ENCODE results near the gene ENTPD2.

The ENTPD2 gene

DNA sequence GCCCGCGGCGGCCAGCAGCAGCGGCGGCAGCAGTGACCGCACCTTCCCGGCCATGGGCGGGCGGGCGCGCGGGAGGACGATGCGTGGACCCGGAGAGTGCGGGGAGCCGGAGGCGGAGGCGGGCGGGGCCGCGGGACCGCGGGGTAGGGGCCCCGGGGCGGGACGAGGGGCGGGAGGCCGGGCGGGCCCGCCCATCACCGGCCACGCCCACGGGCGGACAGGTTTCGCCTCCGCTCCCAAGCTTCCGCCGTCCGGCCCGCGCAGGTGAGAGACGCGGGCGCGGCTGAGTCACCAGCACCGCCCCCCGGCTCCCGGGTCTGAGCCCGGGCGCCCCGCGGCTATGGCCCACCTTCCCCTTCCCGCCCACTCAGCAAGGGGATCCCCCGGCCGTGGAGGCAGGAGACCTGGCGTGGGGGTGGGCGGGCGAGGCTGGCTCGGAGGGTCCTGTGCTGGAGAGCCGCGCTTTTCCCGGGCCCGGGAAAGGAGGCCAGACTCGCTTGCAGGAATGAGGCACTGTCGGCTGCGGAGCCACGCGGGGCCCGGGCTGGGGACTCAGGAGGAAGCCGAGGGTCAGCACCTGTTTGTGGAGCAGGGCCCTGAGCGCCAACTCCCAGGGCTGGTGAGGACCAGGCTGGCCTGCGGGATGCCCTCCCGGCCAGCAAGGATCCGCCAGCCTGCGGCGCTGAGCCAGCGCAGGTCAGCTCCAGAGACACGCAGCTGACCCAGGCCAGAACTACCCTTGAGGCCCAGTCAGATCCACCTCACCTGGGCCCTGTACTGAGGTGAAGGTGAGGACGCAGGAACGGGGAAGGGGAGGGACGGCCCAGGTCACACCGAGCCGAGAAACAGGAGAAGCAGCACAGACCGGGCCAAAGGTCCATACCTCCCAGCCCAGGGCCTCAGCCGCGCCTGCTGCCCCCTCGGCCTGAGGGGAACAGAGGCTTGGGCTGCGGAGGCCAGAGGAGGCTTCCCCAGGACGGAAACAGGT lies at the start of gene ENTPD2:
Gene ENTPD2, minus strand, starts transcription at position 118 of the 988 bp plus-strand sequence. Its CDS starts 64 bp downstream, at position 54.
- DNase-seq, result no peak

DNA sequence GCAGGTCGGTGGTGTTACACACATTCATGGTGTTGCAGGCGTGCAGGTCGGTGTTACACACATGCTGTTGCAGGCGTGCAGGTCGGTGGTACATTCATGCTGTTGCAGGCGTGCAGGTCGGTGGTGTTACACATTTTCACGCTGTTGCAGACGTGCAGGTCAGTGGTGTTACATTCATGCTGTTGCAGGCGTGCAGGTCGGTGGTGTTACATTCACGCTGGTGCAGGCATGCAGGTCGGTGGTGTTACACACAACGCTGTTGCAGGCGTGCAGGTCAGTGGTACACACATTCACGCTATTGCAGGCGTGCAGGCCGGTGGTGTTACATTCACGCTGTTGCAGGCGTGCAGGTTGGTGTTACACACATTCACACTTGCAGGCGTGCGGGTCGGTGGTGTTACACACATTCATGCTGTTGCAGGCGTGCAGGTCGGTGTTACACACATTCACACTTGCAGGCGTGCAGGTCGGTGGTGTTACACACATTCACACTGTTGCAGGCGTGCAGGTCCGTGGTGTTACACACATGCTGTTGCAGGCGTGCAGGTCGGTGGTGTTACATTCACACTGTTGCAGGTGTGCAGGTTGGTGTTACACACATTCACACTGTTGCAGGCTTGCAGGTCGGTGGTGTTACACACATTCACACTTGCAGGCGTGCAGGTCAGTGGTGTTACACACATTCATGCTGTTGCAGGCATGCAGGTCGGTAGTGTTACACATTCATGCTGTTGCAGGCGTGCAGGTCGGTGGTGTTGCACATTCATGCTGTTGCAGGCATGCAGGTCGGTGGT lies 49.5 kb upstream of the ENTPD2 start:
- no peak for DNase-seq

DNA sequence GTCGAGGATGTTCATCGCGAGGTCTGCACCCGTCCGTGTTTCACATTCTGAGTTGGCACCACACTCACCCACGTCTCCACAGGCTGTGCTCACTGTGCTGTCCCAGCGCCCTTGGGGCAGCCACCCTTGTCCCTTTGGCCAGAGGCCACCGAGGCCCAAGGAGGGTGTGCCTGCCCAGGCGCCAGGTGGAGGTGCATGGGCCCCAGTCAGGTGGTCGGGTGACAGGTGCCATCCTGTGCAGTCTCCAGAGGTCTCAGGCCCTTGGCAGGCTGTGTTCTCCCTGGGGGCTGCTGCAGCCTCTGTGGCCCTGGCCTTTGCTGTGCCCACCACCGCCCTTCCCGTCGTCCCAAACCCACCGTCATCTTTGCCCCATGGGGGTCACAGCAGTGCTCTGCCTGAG lies 45.4 kb upstream of the ENTPD2 start:
- no peak for DNase-seq

DNA sequence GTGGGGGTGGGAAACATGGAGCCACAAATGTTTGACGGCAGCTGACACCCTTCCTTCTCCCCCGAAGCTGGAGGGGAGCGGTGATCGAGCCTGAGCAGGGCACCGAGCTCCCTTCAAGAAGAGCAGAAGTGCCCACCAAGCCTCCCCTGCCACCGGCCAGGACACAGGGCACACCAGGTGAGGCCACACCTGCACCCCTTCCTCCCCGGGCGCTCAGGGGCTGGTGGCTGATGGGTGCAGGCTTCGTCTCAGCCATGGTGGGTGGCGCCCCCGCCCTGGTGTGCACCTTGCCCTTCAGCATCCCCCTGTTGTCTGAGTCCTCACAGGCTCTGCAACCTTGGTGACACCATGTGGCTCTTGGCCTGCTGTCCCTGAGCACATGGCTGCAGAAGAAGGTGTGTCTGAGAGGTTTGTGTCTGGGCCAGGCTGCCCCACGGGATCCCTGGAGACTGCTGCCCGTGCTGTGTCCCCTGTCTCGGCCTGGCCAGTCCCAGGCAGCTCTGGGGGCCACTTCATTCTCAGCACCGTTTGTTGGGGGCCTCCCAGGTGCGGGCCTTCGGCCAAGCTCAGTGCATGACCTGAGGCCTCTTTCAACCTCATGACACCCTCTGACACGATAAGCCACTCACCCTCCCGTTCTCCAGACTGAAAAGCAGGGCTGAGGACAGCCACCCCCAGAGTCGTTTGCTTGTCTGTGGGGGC lies 44.1 kb upstream of the ENTPD2 start:
- DNase-seq, result no peak

DNA sequence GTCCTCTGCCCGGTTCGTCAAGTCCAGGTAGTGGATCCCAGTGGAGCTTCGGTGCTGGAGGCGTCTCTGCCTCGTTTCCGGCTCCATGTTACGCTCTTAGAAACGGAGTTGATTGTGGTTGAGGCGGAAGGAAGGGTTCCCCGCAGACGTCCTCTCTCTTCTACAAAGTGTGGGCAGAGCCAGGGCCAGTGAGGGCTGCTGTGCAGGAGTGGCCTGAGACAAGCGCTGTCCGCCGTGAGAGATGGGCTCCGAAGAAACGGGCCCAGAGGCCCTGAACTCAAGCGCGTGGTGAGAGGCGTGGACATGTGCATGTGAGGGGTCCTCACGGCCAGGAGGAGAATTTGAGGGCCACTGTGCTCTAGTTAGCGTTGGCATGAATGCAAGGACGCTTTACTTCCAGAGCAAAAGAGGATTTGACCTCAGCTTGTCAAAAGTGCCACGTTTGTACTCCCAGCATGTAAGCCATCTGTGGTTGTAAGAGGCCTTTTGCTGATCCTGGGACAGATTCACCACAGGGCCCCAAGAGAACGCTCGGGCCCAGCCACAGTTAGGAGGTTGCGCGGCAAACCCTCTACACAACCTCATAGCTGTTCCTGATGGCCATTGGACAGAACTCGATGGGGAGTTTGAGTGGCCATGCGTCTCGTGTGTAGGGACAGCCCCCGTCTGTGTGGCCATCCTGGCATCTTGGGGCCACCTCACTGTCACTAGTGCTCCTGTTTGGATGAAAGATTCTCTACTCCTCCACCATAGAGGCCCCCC lies 43.1 kb upstream of the ENTPD2 start:
- no peak for DNase-seq

DNA sequence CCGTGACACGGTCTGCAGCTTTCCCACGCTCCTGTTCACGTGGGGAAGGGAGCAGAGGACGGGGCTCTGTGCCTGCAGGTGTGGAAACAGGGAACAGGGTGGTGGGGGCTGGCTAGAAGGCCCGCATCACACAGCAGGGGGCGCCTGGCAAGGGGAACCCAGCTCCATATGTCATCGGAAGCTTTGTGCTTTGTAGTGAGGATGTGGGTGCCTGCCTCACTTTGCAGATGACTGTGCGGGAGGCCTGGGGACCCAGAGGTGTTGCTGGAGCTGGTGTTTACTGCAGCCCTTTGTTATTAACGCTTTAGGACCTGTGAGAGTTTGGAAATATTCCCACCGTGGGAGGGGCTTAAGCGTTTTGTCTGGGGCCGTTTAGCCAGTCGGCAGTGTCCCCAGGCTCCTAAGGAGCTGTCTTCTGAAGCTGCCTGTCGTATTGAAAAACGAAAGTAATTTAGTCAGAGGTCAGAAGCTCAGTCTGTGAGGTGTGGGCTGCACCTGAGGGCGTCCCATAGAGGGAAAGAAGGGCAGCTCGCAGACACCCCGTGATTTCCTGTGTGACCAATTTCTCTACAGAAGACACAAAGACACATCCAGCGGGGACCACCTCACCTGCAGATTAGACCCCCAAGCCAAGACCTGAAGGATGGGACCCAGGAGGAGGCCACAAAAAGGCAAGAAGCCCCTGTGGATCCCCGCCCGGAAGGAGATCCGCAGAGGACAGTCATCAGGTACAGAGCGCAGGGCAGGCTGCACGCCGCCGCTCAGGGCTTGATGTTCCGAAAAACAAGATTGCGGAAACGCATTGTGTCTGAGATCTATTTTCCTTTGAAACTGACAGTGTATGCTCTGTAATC lies 42.0 kb upstream of the ENTPD2 start:
- DNase-seq, result no peak

DNA sequence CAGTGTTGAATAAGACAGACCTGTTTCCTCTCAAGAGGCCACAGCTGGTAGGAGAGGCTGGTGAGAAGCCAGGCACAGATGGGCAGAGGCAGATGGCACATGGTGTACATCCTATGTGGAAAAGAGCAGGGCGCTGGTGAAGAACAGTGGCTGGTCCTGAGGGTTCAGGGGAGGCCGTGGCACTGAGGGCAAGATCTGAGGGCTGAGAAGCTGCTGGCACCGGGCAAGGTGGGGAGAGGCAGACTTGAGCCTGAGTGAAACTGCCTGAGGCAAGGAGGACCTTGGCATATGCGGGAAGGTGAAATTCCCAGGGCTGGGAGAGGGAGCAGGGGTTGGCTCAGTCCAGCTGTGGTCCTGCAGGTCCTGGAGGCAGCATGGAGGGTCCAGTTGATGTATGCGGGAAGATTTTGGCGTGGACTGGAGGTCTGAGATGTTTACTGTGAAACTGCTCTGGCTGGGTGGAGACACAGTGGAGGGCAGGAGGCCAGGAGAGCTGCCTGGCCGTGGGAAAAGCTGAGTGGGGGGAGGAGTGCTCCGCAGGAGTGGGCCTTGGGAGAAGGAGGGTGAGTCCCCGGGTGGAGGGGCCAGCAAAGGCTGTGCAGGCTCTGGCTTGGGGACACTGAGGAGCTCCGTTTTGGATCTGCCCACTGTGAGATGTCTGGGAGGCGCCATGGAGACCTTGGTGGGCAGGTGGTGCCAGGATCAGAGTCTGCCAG lies 35.5 kb upstream of the ENTPD2 start:
- no peak for DNase-seq

DNA sequence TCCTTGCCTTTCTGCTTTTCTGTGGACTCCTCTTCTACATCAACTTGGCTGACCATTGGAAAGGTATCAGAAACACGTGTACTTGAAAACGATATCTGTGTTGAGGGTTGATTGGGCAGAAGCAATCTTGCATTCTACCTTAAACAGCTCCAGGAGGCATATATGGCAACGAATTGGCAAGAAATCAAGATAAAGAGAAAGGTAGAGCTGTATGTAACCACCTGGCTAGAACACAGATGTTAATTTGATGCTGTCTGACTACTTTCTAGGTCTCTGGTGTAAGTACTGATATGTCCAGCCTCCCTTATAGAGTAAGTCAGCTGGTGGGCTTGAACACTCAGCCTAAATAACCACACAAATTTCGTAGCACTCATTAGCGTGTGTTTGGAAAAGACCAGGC lies 34.3 kb upstream of the ENTPD2 start:
- DNase-seq, result no peak

DNA sequence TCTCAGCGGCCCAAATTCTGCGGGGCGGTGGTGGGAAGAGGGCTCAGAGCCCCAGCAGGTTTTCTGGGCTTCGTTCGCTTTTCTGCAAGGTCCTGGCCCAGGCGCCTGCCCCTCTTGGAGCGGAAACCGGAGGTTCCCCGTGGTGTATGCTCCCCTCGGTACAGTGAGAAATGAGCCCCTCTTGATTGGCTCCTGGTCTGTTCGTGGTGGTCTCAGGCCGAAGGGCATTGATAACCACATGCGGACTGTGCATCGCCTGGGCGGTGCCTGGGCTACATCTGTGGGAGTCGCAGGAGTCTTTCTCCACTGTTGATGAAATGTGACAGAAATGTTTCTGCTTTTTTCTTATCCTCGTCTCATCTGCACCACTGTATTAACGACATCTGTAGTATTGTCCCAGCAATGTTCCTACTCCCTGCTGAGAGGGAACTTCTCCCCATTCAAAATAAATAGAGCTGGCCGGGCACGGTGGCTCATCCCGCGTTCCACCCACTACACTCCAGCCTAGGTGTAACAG lies 33.6 kb upstream of the ENTPD2 start:
- no peak for DNase-seq

DNA sequence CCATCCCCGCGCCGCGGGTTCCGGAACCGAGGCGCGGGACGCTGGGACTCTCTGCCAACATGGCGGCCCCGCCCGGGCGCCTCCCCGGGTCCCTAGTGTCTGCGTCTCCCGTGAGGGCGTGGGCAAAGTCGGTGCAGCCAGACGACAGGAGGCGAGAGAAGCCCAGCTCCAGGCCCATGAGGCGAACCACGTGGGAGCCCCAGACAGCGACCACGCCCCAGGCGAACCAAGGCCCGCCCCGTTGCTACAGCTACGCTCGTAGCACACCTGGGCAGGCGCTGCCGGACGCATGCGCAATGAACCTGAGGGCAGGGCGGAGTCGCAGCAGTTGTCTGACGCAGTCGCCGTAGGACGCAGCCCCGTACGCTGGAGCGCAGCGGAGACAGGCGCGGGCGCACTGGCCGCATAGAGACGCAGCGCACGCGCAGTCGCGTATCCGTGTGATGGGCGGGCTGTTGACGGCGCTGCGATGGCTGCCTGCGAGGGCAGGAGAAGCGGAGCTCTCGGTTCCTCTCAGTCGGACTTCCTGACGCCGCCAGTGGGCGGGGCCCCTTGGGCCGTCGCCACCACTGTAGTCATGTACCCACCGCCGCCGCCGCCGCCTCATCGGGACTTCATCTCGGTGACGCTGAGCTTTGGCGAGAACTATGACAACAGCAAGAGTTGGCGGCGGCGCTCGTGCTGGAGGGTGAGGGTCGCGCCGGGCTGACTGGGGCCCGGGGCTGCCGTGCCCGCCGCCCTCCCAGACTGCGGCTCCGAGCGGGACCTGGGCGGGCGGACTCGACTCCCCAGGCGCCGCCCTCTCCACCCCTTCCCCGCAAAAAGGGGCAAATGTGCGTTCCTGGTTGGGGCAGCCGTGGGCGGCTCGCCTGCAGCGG lies 32.9 kb upstream of the ENTPD2 start, which contains the start of gene MAN1B1:
Gene MAN1B1, plus strand, starts transcription at position 455 of the 878 bp plus-strand sequence. Its CDS starts 15 bp downstream, at position 470.
- peak; percentile 99 for DNase-seq

DNA sequence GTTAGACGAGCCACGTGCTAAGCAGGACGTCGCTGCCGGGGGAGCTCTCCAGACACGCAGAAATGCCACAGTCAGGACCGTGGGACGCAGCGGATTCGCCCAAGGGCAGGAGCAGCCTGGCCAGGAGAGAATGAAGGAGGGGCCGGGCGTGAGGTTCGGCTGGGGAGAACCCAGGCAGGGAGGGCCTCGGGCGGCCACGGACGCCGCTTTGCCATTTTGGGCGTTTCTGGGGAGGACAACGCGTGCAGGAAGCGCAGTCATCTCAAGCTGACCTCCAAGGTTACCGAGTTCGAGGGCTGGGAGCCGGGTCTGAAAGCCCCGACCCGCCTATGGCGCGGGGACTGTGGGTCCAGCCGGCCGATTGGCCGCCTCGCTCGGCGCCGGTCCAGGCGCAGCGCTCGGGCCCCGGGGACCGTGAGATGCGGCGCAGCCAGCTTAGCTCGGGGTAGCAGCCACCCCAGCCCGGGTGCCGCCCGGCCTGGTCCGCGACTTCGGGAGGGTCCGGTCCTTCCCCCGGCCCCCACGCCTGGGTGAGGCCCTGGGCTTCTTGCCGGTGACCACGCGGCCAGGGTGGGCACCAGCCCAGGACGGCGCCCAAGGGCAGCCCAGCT lies 32.2 kb upstream of the ENTPD2 start:
- peak; percentile 3 for DNase-seq

DNA sequence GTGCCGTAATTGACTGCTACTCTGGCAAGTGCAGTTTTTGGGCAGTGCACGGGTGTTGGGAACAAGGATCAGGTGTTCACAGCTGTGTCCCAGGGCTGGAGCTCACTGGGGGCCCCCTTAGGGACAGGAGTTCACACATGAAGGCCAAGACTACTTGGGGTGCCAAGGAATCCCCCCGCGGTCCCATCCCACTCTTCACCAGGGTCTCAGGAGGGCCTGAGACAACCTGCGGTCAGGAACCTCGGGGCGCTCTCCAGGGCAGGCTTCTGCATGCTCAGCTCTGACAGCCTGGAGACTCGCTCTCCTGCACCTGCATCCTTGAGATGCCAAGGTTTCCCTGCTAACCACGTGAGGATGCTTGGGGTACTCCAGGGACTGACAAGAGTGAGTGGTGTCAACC lies 30.7 kb upstream of the ENTPD2 start:
- DNase-seq, result no peak

DNA sequence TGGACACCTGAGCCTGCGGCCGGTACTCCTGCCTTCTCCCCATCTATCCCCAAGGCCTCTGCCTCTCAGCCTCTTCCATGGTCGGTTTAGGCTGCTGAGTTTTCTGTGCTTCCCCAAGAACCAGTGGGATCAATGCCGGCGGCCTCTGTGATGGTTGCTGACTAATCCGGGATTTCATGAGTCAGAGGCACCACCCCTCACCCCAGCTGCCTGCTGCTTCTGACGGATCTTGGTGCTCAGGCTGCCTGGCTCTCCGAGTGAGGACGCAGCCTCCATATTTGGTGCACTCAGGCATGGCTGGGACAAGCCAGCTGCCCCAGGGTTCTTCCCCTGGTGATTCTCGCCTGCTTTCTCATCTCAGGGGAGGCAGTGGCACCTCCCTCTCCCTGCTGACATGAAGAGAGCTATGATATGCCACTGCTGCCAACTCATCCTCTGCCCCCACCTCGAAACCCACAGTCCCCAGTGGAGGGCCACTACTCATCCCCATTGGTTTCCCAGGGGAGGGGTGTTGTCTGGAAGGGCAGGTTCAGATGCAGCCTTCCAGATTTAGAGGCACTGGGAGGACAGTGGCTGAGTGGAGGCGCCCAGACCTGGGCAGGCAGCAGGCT lies 29.6 kb upstream of the ENTPD2 start:
- peak; percentile 96 for DNase-seq

DNA sequence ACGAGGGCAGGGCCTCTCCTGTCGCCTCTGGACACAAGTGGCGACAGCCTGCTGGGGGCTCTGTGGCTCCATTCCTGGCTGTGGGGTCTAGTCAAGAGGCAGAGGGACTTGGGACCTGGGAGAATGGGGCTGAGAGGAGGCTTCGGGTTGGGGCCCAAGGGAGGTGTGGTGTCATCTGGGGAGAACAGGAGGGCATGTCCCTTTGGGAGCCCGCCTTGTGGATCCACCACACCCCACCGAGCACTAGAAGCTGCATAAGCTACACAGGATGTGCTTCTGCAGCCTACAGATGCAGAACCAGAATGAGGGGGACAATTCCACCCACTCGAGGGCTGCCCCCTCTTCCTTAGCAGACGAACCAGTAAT lies 29.0 kb upstream of the ENTPD2 start:
- DNase-seq, result no peak

DNA sequence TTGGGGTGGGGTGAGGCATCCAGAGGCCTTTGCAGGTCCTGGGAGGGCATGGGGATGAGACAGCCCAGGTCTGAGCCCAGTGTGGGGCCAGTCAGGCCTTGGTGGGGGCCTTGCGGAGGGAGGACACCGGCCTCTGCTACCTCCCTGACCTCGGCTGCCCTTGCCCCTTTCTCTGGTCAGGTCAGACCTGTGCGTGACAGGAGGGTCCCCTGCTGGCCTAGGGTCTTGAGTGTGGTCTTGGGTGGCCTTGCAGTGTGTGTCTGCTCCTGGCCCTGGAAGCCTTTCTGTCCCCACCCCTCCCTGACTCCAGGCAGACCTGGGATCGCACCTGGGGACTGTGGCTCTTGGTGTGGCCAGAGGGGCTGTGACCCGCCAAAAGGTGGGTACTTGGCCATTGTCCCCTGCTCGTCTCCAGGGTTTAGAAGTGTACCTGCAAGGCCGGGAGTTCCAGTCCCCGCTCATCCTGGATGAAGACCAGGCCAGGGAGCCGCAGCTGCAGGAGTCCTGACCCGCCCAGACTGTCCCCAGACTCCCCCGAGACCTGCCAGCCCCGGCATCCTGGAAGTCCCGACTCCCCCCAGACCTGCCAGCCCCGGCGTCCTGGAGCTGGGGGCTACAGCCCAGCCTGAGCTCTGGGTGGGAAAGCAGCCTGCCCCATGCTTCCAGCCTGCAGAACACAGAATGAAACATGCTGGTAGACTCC lies 28.5 kb upstream of the ENTPD2 start:
- no peak for DNase-seq

DNA sequence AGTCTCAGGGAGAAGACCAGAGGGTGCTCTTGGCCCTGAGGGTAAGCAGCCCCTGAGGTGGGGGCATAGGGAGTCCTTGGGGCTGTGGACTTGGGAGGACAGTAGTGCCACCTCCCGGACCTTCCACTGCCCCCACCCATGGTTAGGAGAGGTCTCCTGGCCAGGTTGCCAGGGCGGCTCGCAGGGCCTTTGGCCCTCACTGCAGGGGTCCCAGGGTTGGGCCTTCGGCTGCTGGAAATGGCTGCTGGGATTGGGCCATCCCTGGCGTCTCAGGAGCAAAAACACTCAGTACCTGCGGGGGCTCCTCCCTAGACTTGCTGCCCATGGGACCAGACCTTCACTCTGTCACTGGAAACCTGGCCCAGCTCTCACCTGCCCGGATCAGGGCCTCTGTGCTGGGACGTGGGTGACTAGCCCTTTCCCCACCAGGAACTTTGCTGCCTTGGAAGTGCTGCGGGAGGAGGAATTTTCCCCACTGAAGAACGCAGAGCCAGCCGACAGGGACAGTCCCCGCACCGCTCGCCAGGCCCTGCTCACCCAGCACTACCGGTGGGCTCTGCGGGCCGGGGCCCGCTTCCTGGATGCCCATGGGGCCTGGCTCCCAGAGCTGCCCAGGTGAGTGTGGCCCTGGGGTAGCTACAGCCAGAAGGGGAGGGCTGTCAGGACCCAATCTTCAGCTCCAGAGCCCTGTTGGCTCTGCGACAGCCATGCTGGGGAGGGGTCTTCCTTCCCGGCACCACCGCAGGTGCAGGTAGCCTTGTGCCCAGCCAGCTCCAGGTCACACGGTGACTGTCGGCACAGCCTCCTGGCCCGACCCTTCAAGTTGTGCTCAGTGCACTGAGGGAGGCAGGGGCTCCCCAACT lies 26.6 kb upstream of the ENTPD2 start:
- DNase-seq, result no peak

DNA sequence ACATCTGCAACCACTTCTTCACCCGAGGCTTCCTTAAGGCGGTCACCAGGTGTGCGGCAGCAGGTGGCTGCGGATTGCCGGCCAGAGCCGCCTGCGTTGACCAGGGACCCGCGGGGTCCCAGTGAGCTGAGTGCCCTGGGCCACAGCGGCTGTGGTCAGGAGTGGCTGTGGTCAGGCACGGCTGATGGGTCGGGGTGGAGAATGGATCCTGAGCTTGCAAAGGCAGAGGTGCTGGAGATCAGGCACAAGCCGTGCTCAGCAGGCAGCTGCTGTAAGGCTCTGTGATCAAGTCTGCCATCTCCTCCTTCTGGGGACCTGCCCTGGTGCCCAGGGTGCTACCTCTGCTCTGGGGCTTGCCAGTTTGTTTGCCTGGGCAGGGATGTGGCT lies 25.5 kb upstream of the ENTPD2 start:
- no peak for DNase-seq

Data from kidney glomerular epithelial cell (primary cell).